ENCODE results near the gene CAPN13.

Gene CAPN13

DNA sequence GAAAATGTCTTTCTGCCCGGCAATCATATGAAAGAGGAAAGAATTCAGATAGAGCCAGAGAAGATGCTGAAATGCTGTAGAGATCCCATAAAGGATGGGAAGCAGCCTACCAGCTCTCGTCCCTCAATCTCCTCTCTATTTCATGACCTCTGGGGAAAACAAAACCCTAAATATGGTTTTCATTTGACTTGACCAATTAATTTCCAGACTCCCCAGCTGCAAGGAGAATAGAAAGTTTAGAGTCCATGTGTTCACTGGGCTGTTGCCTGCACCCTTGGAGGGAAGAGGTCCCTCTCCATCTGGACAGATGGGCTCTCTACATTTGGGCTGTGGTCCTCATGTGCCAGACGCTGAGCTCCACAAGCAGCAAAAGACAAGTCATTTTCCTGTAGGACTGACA lies 40.6 kb downstream of the CAPN13 start:
- Histone ChIP-seq H3K36me3 (no peaks in the 10 kb centered on the region), H3K9me3 (ENCODE audit: severe bottlenecking) (no peaks in the 10 kb centered on the region), H3K4me3 (ENCODE audit: low read depth, low read length) (no peak overlapping the region), H3K27me3 (ENCODE audit: insufficient read depth, low read depth, severe bottlenecking) (no peaks in the 10 kb centered on the region), H3K27ac (no peak overlapping the region)
- no peak for DNase-seq
- TF ChIP-seq, protein P1, sequence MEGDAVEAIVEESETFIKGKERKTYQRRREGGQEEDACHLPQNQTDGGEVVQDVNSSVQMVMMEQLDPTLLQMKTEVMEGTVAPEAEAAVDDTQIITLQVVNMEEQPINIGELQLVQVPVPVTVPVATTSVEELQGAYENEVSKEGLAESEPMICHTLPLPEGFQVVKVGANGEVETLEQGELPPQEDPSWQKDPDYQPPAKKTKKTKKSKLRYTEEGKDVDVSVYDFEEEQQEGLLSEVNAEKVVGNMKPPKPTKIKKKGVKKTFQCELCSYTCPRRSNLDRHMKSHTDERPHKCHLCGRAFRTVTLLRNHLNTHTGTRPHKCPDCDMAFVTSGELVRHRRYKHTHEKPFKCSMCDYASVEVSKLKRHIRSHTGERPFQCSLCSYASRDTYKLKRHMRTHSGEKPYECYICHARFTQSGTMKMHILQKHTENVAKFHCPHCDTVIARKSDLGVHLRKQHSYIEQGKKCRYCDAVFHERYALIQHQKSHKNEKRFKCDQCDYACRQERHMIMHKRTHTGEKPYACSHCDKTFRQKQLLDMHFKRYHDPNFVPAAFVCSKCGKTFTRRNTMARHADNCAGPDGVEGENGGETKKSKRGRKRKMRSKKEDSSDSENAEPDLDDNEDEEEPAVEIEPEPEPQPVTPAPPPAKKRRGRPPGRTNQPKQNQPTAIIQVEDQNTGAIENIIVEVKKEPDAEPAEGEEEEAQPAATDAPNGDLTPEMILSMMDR (IDR thresholded peaks at IDR 0.05; ENCODE audit: low read depth, low read length), result no peak

DNA sequence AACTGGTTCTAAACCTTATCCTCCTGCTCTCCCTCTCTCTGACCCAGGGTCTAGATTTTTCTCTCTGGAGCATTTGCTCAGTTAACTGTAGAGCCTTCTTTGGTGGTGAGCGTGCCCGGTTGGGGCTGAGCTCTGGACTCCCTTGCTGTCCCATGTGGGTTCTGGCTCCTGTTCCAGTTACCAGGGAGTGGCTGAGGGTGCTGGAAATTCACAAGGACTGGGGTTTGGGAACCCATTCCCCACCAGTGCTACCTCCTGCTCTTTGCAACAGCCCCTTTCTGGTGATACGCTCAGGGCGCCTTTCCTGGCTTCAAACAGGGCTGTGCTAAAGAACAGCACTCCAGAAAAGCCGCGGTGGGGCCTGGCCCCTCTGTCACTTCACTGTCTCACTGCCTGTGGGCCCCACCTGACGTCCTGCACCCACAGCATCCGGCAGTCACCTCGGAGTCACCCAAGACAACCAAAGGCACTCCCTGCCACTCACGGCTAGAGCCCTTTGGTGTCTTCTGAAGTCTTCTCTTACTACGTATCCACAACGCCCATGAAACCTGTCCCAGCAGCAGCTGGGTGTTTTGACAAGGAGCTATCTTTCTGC lies 41.3 kb downstream of the CAPN13 start:
- H3K27me3 ChIP-seq (ENCODE audit: insufficient read depth, low read depth, severe bottlenecking), result no peaks in the 10 kb centered on the region
- no peak overlapping the region for H3K4me3 ChIP-seq (ENCODE audit: low read depth, low read length)
- no peak for DNase-seq
- H3K27ac ChIP-seq, result no peak overlapping the region
- TF ChIP-seq, protein P1 (IDR thresholded peaks at IDR 0.05; ENCODE audit: low read depth, low read length), result no peak
- no peaks in the 10 kb centered on the region for H3K36me3 ChIP-seq
- H3K9me3 ChIP-seq (ENCODE audit: severe bottlenecking), result peaks cover 3% of the 10 kb centered on the region

DNA sequence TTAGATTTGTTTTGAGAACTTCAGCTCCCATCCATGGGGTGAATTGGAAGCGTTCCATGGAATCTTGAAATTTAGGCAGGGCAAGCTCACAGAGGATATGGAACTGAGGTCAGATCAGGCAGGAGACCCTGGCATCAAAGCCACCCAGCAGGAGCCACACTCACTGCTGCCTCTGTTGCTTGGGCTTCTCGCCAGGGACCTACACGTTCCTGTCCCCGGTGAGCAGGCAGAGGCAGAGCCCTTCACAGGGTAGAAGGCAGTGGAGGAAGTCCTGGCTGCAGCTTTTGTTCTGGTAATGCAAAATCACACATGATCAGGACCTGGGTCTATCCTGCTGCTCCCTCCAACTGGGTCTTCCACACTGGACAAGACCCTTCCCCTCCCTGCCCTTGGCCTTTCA lies 42.1 kb downstream of the CAPN13 start:
- Histone ChIP-seq H3K27me3 (ENCODE audit: insufficient read depth, low read depth, severe bottlenecking) (no peaks in the 10 kb centered on the region), H3K27ac (no peak overlapping the region), H3K9me3 (ENCODE audit: severe bottlenecking) (peaks cover 3% of the 10 kb centered on the region), H3K4me3 (ENCODE audit: low read depth, low read length) (no peak overlapping the region), H3K36me3 (no peaks in the 10 kb centered on the region)
- DNase-seq, result no peak
- TF ChIP-seq, protein P1 (IDR thresholded peaks at IDR 0.05; ENCODE audit: low read depth, low read length), result no peak

DNA sequence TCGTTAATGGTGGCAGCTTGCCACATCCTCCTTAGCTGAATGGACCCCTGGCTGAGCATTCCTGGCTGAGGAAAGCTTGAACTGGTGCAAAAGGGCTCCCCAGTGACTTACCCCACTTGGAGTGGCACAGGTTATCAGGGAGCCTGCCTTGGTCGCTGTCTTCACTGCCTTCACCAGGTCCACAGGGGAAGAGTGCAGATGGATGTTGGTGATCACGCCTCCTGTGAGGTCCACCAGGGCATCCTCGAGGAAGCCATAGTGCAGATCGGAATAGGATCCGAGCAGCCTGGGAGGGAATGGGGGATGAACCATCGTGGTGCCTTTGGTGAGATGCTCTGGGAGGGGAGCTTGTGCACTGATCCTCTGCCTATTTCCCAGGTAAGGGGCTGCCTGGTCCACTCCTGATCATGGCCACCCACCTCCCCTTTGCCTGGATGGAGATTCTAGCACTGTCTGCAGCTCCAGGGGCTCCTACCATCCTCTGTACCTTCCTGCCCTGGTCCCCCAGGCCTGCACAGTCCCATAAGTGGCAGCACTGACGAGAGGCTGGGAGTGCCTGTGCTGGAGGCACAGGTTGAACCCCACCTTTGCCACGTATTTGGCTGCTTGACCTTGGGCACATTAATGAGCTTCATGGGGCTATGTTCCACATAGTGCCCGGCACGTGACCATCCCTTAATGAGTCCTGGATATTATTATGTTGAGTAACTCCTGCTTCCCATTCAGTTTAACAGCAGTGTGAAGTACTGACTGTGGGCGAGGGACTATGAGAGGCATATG lies 43.0 kb downstream of the CAPN13 start:
- TF ChIP-seq, protein P1 (IDR thresholded peaks at IDR 0.05; ENCODE audit: low read depth, low read length), result no peak
- no peaks in the 10 kb centered on the region for H3K27me3 ChIP-seq (ENCODE audit: insufficient read depth, low read depth, severe bottlenecking)
- no peak for DNase-seq
- no peak overlapping the region for H3K27ac ChIP-seq
- no peak overlapping the region for H3K4me3 ChIP-seq (ENCODE audit: low read depth, low read length)
- H3K9me3 ChIP-seq (ENCODE audit: severe bottlenecking), result peaks cover 3% of the 10 kb centered on the region
- no peaks in the 10 kb centered on the region for H3K36me3 ChIP-seq

DNA sequence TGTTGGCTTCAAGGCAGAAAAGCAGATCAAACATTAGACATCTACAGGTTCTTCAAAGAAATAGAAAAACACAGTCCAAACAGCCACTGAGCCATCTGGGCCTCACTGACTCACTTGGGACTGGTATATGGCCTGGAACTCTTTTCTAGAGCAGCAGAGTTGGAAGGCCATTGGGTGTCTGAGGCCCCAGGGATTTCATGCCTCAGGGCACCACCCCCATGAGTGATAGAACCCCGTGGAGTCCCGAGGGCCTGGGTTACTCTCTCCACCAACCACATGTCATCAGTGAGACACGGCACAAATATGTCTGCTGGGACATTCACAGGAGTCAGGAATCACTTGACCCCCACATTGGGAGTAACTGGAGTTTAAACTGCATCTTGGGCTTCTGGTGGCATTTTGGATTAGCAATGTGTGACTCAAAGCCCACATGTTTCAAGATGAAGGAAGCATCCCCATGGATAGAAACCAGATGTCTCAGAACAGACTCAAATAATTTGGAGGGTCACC lies 44.0 kb downstream of the CAPN13 start:
- no peak overlapping the region for H3K27ac ChIP-seq
- no peaks in the 10 kb centered on the region for H3K27me3 ChIP-seq (ENCODE audit: insufficient read depth, low read depth, severe bottlenecking)
- H3K36me3 ChIP-seq, result no peaks in the 10 kb centered on the region
- no peak for DNase-seq
- TF ChIP-seq, protein P1 (IDR thresholded peaks at IDR 0.05; ENCODE audit: low read depth, low read length), result no peak
- peaks cover 3% of the 10 kb centered on the region for H3K9me3 ChIP-seq (ENCODE audit: severe bottlenecking)
- H3K4me3 ChIP-seq (ENCODE audit: low read depth, low read length), result no peak overlapping the region

Measured in WERI-Rb-1 (cell line).